ENCODE measurements around the gene CEND1.
"Not testable (repeated sequence)": the region's sequence is repeated elsewhere in the genome, so short reads cannot be mapped to it uniquely, and the experiment has no call there.

Gene CEND1

DNA sequence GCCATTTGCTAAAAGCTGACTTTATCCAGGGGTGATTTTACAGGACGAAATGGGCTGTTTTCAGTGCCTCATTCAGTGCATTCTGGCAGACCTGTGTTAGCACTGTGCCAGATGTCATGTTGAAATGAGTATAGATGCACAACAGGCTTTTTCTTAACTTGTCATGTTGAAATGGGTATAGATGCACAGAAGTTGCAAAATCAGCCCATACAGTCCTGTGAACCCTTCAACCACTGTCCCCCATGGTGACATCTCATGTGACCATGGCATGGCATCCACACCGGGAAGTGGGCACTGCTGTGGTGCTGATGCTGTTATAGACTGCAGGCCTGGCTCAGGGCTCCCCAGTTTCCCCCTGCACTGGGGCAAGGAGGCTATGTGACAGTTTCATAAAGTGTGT, 40.2 kb downstream of the CEND1 start:
- H3K4me2 ChIP-seq = peak overlapping the region; percentile 97; the same call in 1 of the 2 replicates
- H3K27me3 ChIP-seq = no peaks in the 10 kb centered on the region

DNA sequence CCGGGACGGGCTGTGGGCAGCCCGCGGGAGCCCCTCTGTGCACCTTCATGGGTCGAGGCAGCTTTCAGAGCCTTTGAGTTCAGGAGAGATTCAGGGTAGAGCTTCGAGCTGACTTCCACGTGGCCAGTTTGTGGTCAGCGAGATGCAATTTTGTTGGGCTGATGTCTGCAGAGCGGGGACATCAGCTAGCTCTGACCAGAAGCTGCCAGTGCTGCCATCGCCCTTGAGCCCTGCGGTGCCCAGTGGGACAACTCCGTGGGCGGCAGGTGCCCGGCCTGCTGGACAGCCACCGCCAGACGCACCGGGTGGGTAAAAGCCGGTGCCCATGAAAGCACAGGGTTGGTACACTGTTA, 41.9 kb downstream of the CEND1 start:
- H3K4me3 ChIP-seq = peak overlapping the region; percentile 100
- H3K9me3 ChIP-seq = no peaks in the 10 kb centered on the region
- peak overlapping the region; percentile 97 for H3K4me2 ChIP-seq
- TF ChIP-seq Cebpa-rat (IDR thresholded peaks at IDR 0.05) = no peak
- peaks cover 31% of the 10 kb centered on the region for H3K4me1 ChIP-seq
- no peaks in the 10 kb centered on the region for H3K27me3 ChIP-seq
- peaks cover 56% of the 10 kb centered on the region for H4K20me1 ChIP-seq
- H3K9ac ChIP-seq = peak overlapping the region; percentile 95
- H3K27ac ChIP-seq = peak overlapping the region; percentile 87
- H3K36me3 ChIP-seq = peaks cover 20% of the 10 kb centered on the region

More for the DNA sequence above, 40.2 kb downstream of the CEND1 start:
- Histone ChIP-seq H3K9ac (no peak overlapping the region), H3K36me3 (peaks cover 28% of the 10 kb centered on the region), H3K4me3 (no peak overlapping the region), H3K27ac (no peak overlapping the region), H3K4me1 (peaks cover 30% of the 10 kb centered on the region), H3K9me3 (no peaks in the 10 kb centered on the region), H4K20me1 (peaks cover 74% of the 10 kb centered on the region)
- TF ChIP-seq Cebpa-rat (IDR thresholded peaks at IDR 0.05) = no peak

DNA sequence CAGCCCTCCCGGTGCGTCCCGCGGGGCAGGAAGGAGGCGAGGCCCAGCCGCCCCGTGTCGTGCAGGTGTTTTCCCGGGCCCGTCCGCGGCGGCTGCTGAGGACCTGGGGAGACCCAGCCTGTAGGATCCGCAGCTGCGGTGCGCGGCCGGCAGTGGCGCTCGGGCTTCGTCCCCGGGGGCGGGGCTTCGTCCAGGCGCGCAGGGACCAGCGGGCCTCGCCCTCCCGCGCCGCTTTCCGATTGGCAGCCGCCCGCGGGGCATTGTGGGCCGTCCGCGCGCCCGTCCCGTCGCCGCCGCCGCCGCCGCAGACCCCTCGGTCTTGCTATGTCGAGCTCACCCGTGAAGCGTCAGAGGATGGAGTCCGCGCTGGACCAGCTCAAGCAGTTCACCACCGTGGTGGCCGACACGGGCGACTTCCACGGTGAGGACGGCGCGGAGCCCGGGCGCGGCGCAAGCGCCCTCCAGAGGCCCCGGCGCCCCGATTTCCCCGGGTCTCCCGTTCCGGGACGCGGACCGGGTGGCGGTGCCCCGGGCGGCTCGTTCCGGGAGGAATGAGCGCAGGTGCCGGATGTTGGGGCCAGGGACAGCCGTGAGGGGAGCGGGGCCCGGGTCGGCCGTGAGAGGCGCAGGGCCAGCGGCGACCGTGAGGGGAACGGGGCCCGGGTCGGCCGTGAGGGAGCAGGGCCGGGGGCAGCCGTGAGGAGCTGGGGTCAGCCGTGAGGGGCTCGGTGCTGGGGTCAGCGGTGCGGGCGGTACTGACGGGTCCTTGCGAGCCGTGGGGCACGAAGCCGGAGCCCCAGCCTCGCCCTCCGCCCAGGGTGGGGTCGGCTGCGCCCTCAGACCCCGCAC, 42.5 kb downstream of the CEND1 start, which contains the start of gene TALDO1:
Gene TALDO1, plus strand, starts transcription at position 307 of the 849 bp plus-strand sequence. Its CDS starts 18 bp downstream, at position 325.
- H3K36me3 ChIP-seq = peaks cover 14% of the 10 kb centered on the region
- peak within 1 kb of the TSS; percentile 97 for H3K4me2 ChIP-seq
- no peaks in the 10 kb centered on the region for H3K9me3 ChIP-seq
- H3K27me3 ChIP-seq = no peaks in the 10 kb centered on the region
- H4K20me1 ChIP-seq = peaks cover 50% of the 10 kb centered on the region
- H3K4me1 ChIP-seq = peaks cover 35% of the 10 kb centered on the region
- H3K27ac ChIP-seq = peak within 1 kb of the TSS; percentile 87
- H3K9ac ChIP-seq = peak within 1 kb of the TSS; percentile 95
- peak within 1 kb of the TSS; percentile 100 for H3K4me3 ChIP-seq
- TF ChIP-seq Cebpa-rat (IDR thresholded peaks at IDR 0.05) = no peak

DNA sequence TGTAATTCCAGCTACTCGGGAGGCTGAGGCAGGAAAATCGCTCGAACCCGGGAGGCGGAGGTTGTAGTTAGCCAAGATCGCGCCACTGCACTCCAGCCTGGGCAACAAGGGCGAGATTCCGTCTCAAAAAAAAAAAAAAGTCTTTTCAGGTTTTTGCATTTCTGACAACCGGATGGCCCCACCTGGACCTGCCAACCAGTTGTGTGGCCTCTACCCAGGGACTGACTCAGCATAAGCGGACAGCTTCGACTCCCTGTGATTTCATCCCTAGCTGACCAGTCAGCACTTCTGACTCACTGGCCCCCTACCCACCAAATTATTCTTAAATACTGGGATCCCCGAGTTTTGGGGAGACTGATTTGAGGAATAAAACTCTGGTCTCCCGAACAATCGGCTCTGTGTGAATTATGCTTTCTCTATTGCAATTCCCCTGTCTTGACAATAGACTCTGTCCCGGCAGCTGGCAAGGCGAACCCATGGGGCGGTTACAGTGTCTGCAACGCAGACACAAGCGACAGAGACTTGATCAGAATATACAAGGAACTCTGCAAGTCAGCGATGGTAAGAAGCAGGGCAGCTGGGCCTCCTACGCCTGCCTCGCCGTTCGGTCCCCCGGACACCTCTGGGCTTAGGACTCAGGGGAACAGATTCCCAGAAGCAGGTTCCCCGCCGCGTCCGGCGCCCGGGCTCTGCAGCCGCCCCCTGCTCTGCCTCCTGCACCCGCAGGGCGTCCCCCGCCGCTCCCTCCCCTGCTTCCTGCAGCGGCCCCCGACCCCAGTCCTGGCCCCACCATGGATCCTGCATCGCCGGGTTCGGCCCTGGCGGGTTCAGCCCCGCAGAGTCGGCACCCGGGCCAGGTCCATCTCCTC, 43.4 kb downstream of the CEND1 start:
- TF ChIP-seq Cebpa-rat (IDR thresholded peaks at IDR 0.05) = no peak
- Histone ChIP-seq H4K20me1 (peaks cover 42% of the 10 kb centered on the region), H3K27me3 (no peaks in the 10 kb centered on the region), H3K9ac (peak overlapping the region; percentile 95), H3K27ac (peak overlapping the region; percentile 87), H3K9me3 (no peaks in the 10 kb centered on the region), H3K4me1 (peaks cover 35% of the 10 kb centered on the region), H3K36me3 (peaks cover 6% of the 10 kb centered on the region; the same call in 1 of the 2 replicates), H3K4me3 (peak overlapping the region; percentile 100), H3K4me2 (peak overlapping the region; percentile 97)

DNA sequence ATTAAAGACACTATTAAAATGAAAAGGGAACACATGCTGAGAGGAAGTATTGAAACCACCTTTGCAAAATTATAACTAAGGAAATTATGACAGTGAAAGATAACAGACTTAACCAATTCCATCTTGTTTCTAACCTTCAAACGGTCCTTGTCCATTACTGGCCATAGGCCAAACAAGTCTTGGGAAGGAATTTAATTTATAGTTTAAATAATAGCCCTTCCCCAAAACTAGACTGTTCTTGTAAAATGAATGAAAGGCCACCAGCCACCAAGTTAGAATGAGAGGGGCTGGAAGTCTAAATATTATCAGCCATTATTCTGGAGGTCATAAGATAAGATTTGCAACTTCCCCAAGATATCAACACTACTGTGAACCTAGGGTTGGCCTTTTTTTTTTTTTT, 44.5 kb downstream of the CEND1 start:
- H3K36me3 ChIP-seq = no peaks in the 10 kb centered on the region
- H3K9ac ChIP-seq = no peak overlapping the region
- peaks cover 35% of the 10 kb centered on the region for H3K4me1 ChIP-seq
- no peak overlapping the region for H3K4me3 ChIP-seq
- H3K4me2 ChIP-seq = peak overlapping the region; percentile 97; the same call in 1 of the 2 replicates
- no peak overlapping the region for H3K27ac ChIP-seq
- H4K20me1 ChIP-seq = peaks cover 31% of the 10 kb centered on the region
- H3K9me3 ChIP-seq = no peaks in the 10 kb centered on the region
- no peaks in the 10 kb centered on the region for H3K27me3 ChIP-seq
- TF ChIP-seq Cebpa-rat (IDR thresholded peaks at IDR 0.05) = no peak

DNA sequence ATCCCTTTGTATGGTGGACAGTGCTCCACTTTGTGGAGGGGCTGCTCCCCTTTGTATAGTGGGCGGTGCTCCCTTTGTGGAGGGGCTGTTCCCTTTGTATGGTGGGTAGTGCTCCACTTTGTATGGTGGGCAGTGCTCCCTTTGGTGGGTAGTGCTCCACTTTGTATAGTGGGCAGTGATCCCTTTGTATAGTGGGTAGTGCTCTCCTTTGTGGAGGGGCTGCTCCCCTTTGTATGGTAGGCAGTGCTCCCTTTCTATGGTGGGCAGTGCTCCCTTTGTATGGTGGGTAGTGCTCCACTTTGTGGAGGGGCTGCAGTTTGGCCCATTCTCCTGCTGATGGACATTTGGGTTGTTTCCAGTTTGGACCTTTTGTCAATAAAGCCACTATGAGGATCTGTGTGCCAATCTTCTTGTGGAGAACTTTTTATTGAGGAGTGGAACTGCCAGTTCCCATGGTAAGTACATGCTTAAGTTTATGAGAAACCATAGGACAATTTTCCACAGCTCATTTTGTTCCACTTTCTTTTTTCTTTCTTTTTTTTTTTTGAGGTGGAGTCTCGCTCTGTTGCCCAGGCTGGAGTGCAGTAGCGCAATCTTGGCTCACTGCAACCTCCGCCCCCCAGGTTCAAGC, 47.2 kb downstream of the CEND1 start:
- no peak for TF ChIP-seq Cebpa-rat (IDR thresholded peaks at IDR 0.05)
- no peak overlapping the region for H3K27ac ChIP-seq
- no peak overlapping the region for H3K9ac ChIP-seq
- peaks cover 24% of the 10 kb centered on the region for H3K4me1 ChIP-seq
- no peaks in the 10 kb centered on the region for H3K9me3 ChIP-seq
- no peak overlapping the region for H3K4me2 ChIP-seq
- H3K36me3 ChIP-seq = no peaks in the 10 kb centered on the region
- no peak overlapping the region for H3K4me3 ChIP-seq
- H4K20me1 ChIP-seq = peaks cover 3% of the 10 kb centered on the region
- peaks cover 10% of the 10 kb centered on the region for H3K27me3 ChIP-seq

DNA sequence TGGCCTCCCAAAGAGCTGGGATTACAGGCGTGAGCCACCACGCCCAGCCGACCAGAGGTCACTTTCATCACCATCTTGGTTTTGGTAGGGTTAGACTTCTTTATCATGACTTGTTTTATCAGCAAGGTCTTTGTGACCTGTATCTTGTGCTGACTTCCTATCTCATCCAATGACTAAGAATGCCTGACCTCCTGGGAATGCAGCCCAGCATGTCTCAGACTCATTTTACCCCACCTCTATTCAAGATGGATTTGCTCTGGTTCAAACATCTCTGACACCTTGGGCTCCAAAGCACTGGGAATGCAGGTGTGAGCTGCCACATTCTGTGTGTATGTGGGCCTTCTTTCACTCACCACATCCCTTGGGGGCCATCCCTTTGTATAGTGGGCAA, 47.7 kb downstream of the CEND1 start:
- peaks cover 16% of the 10 kb centered on the region for H3K27me3 ChIP-seq
- no peaks in the 10 kb centered on the region for H3K9me3 ChIP-seq
- no peak for TF ChIP-seq Cebpa-rat (IDR thresholded peaks at IDR 0.05)

DNA sequence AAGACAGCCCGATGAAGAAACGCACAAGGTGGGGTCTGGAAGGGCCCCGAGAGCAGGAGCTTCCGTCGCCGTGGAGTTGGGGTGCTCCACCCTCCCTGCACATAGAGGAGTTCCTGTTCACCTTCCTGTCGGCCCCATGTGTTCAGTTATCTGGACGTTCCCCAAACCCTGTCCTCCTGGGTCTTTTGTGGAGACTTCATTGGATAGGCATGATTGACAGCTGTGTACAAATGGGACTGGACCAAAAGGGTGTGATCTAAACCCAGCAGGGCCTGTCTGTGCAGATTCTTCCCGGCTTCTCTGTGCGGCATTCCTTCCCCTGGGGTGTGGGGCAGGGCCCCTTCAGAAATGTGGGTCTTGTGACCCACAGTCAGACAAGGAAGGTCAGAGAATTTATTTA, 52.0 kb downstream of the CEND1 start:
- not testable (repeated sequence) for H3K27ac ChIP-seq, H3K9me3 ChIP-seq, H4K20me1 ChIP-seq, H3K4me3 ChIP-seq, H3K36me3 ChIP-seq
- H3K4me1 ChIP-seq = peaks cover 28% of the 10 kb centered on the region
- 0 out of 2 replicates have a peak overlapping the region, but pooled peaks have one; percentile 3 for H3K9ac ChIP-seq
- peaks cover 18% of the 10 kb centered on the region for H3K27me3 ChIP-seq
- peak overlapping the region; percentile 65 for H3K4me2 ChIP-seq

More for the DNA sequence above, 47.7 kb downstream of the CEND1 start:
- no peak overlapping the region for H3K4me2 ChIP-seq
- no peaks in the 10 kb centered on the region for H3K36me3 ChIP-seq
- no peak overlapping the region for H3K9ac ChIP-seq
- peaks cover 29% of the 10 kb centered on the region for H3K4me1 ChIP-seq
- H3K4me3 ChIP-seq = no peak overlapping the region
- no peak overlapping the region for H3K27ac ChIP-seq
- no peaks in the 10 kb centered on the region for H4K20me1 ChIP-seq

DNA sequence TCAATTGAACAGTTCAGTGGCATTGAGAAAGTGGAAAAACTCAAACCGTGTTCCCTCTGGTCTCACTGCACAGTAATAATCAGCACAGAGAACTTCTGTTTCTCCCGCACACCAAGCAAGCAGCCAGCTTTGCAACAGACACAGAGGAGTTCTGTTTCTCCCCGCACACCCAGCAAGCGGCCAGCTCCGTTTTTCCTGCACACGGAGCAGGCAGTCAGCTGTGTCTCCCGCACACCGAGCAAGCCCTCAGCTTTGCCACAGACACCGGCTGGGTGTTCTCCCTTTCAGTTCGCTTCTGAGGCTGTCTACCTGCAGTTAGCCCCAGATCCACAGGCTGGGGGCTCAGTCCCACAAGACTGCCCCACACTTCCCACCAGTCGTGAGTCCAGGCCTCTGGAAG, 52.5 kb downstream of the CEND1 start:
- H4K20me1 ChIP-seq = no peaks in the 10 kb centered on the region
- H3K4me2 ChIP-seq = peak overlapping the region; percentile 65
- H3K27ac ChIP-seq = no peak overlapping the region
- no peak overlapping the region for H3K4me3 ChIP-seq
- peaks cover 25% of the 10 kb centered on the region for H3K4me1 ChIP-seq
- peaks cover 18% of the 10 kb centered on the region for H3K27me3 ChIP-seq
- H3K36me3 ChIP-seq = no peaks in the 10 kb centered on the region
- TF ChIP-seq Cebpa-rat (IDR thresholded peaks at IDR 0.05) = no peak
- H3K9me3 ChIP-seq = no peaks in the 10 kb centered on the region
- H3K9ac ChIP-seq = 0 out of 2 replicates have a peak overlapping the region, but pooled peaks have one; percentile 3

Data from BLaER1 (cell line).